ENCODE results near the gene SEMA3A. TPM values are rescaled to one million over a fixed set of nuclear protein-coding genes. Genes with fewer than 3 reads are reported as not detected.

SEMA3A gene
- total and polyA plus RNA-seq, 4 experiments from 2014 or later: 0.26 to 0.78 (median 0.38) TPM; not detected in 1

- H3K9me3 ChIP-seq (ENCODE audit: control insufficient read depth in 1 of 2, low read length in 2 of 2): no peaks in the 10 kb centered on the region
- H3K27ac ChIP-seq (ENCODE audit: low read depth, low read length): no peak overlapping the region
- no peaks in the 10 kb centered on the region for H3K27me3 Mint-ChIP-seq
- DNase-seq: no peak
- ChIA-PET POLR2A (ENCODE audit: partially characterized antibody) (no interaction called here), CTCF (ENCODE audit: partially characterized antibody) (no interaction called here)
- no peaks in the 10 kb centered on the region for H3K36me3 Mint-ChIP-seq
- peaks cover 0 to 1% (median 0%) of the 10 kb centered on the region in 4 donors for H3K4me1 Mint-ChIP-seq
- H3K4me3 Mint-ChIP-seq: no peak overlapping the region
- H3K9me3 Mint-ChIP-seq: peaks cover 0 to 7% (median under 1%) of the 10 kb centered on the region in 8 donors
- no peak overlapping the region for H3K27ac Mint-ChIP-seq
- no peaks in the 10 kb centered on the region for H3K36me3 ChIP-seq (ENCODE audit: insufficient read depth, low read length)
- no peak overlapping the region for H3K4me3 ChIP-seq (ENCODE audit: low read length in 2 of 2)
- no peaks in the 10 kb centered on the region for H3K4me1 ChIP-seq (ENCODE audit: insufficient read depth, low read length)
- intact Hi-C loops (cut with micrococcal nuclease): no loop called here
- H3K27me3 ChIP-seq (ENCODE audit: insufficient read depth, low read length): no peaks in the 10 kb centered on the region
Measured at GRCh38 chr7:83931968-83932367, 262.6 kb downstream of the SEMA3A start.

GRCh38 chr7:83930262-83930661 lies 264.3 kb downstream of the SEMA3A start:
- H3K27ac Mint-ChIP-seq: no peak overlapping the region
- peaks cover 0 to 7% (median under 1%) of the 10 kb centered on the region in 8 donors for H3K9me3 Mint-ChIP-seq

GRCh38 chr7:83925860-83926259 lies 268.7 kb downstream of the SEMA3A start:
- POLR2A ChIA-PET (ENCODE audit: partially characterized antibody): no interaction called here
- Mint-ChIP-seq H3K4me1 (no peaks in the 10 kb centered on the region), H3K27me3 (no peaks in the 10 kb centered on the region), H3K27ac (no peak overlapping the region), H3K4me3 (no peak overlapping the region), H3K36me3 (no peaks in the 10 kb centered on the region), H3K9me3 (peaks cover 0 to 4% (median 0%) of the 10 kb centered on the region in 8 donors)
- Histone ChIP-seq H3K27ac (ENCODE audit: low read depth, low read length) (no peak overlapping the region), H3K27me3 (ENCODE audit: insufficient read depth, low read length) (no peaks in the 10 kb centered on the region), H3K9me3 (ENCODE audit: control insufficient read depth in 1 of 2, low read length in 2 of 2) (no peaks in the 10 kb centered on the region), H3K4me3 (ENCODE audit: low read length in 2 of 2) (no peak overlapping the region), H3K4me1 (ENCODE audit: insufficient read depth, low read length) (no peaks in the 10 kb centered on the region), H3K36me3 (ENCODE audit: insufficient read depth, low read length) (no peaks in the 10 kb centered on the region)
- CTCF ChIA-PET (ENCODE audit: partially characterized antibody): no interaction called here
- DNase-seq: no peak
- intact Hi-C loops (cut with micrococcal nuclease): no loop called here

More at GRCh38 chr7:83930262-83930661, 264.3 kb downstream of the SEMA3A start:
- Histone ChIP-seq H3K4me1 (ENCODE audit: insufficient read depth, low read length) (no peaks in the 10 kb centered on the region), H3K27me3 (ENCODE audit: insufficient read depth, low read length) (no peaks in the 10 kb centered on the region), H3K9me3 (ENCODE audit: control insufficient read depth in 1 of 2, low read length in 2 of 2) (no peaks in the 10 kb centered on the region), H3K36me3 (ENCODE audit: insufficient read depth, low read length) (no peaks in the 10 kb centered on the region), H3K4me3 (ENCODE audit: low read length in 2 of 2) (no peak overlapping the region), H3K27ac (ENCODE audit: low read depth, low read length) (no peak overlapping the region)
- Mint-ChIP-seq H3K4me1 (no peaks in the 10 kb centered on the region), H3K36me3 (no peaks in the 10 kb centered on the region), H3K27me3 (no peaks in the 10 kb centered on the region), H3K4me3 (no peak overlapping the region)
- POLR2A ChIA-PET (ENCODE audit: partially characterized antibody): no interaction called here
- CTCF ChIA-PET (ENCODE audit: partially characterized antibody): no interaction called here
- DNase-seq: no peak
- intact Hi-C loops (cut with micrococcal nuclease): no loop called here

GRCh38 chr7:83921941-83922607 lies 272.5 kb downstream of the SEMA3A start:
- Mint-ChIP-seq H3K27me3 (no peaks in the 10 kb centered on the region), H3K4me1 (no peaks in the 10 kb centered on the region), H3K4me3 (no peak overlapping the region), H3K9me3 (peaks cover 0 to 7% (median 2%) of the 10 kb centered on the region in 8 donors), H3K27ac (no peak overlapping the region), H3K36me3 (no peaks in the 10 kb centered on the region)
- Histone ChIP-seq H3K27ac (ENCODE audit: low read depth, low read length) (no peak overlapping the region), H3K4me1 (ENCODE audit: insufficient read depth, low read length) (no peaks in the 10 kb centered on the region), H3K27me3 (ENCODE audit: insufficient read depth, low read length) (no peaks in the 10 kb centered on the region), H3K36me3 (ENCODE audit: insufficient read depth, low read length) (no peaks in the 10 kb centered on the region), H3K9me3 (ENCODE audit: control insufficient read depth in 1 of 2, low read length in 2 of 2) (no peaks in the 10 kb centered on the region), H3K4me3 (ENCODE audit: low read length in 2 of 2) (no peak overlapping the region)
- CTCF ChIA-PET (ENCODE audit: partially characterized antibody): no interaction called here
- intact Hi-C loops (cut with micrococcal nuclease): no loop called here
- POLR2A ChIA-PET (ENCODE audit: partially characterized antibody): no interaction called here
- DNase-seq: no peak

GRCh38 chr7:83921271-83921940 lies 273.2 kb downstream of the SEMA3A start:
- Mint-ChIP-seq H3K4me1 (no peaks in the 10 kb centered on the region), H3K36me3 (no peaks in the 10 kb centered on the region), H3K27me3 (no peaks in the 10 kb centered on the region), H3K4me3 (no peak overlapping the region), H3K9me3 (peaks cover 0 to 9% (median 3%) of the 10 kb centered on the region in 8 donors), H3K27ac (no peak overlapping the region)
- H3K4me3 ChIP-seq (ENCODE audit: low read length in 2 of 2): no peak overlapping the region
- H3K4me1 ChIP-seq (ENCODE audit: insufficient read depth, low read length): no peaks in the 10 kb centered on the region
- H3K9me3 ChIP-seq (ENCODE audit: control insufficient read depth in 1 of 2, low read length in 2 of 2): no peaks in the 10 kb centered on the region
- DNase-seq: no peak
- intact Hi-C loops (cut with micrococcal nuclease): no loop called here
- ChIA-PET POLR2A (ENCODE audit: partially characterized antibody) (no interaction called here), CTCF (ENCODE audit: partially characterized antibody) (no interaction called here)
- no peak overlapping the region for H3K27ac ChIP-seq (ENCODE audit: low read depth, low read length)
- H3K36me3 ChIP-seq (ENCODE audit: insufficient read depth, low read length): no peaks in the 10 kb centered on the region
- no peaks in the 10 kb centered on the region for H3K27me3 ChIP-seq (ENCODE audit: insufficient read depth, low read length)

- Histone ChIP-seq H3K9me3 (ENCODE audit: control insufficient read depth in 1 of 2, low read length in 2 of 2) (no peaks in the 10 kb centered on the region), H3K4me3 (ENCODE audit: low read length in 2 of 2) (no peak overlapping the region), H3K27me3 (ENCODE audit: insufficient read depth, low read length) (no peaks in the 10 kb centered on the region), H3K36me3 (ENCODE audit: insufficient read depth, low read length) (no peaks in the 10 kb centered on the region), H3K27ac (ENCODE audit: low read depth, low read length) (no peak overlapping the region), H3K4me1 (ENCODE audit: insufficient read depth, low read length) (no peaks in the 10 kb centered on the region)
- no peaks in the 10 kb centered on the region for H3K36me3 Mint-ChIP-seq
- H3K9me3 Mint-ChIP-seq: peaks cover 0 to 14% (median 4%) of the 10 kb centered on the region in 8 donors
- no peak overlapping the region for H3K4me3 Mint-ChIP-seq
- CTCF ChIA-PET (ENCODE audit: partially characterized antibody): interaction anchor here (1.0 kb wide), 1 partner anchor 31 kb away, joined by 3 read pairs; no protein-coding TSS in a partner anchor
- H3K27ac Mint-ChIP-seq: no peak overlapping the region
- intact Hi-C loops (cut with micrococcal nuclease): no loop called here
- H3K4me1 Mint-ChIP-seq: no peaks in the 10 kb centered on the region
- POLR2A ChIA-PET (ENCODE audit: partially characterized antibody): no interaction called here
- DNase-seq: no peak
- H3K27me3 Mint-ChIP-seq: no peaks in the 10 kb centered on the region
Measured at GRCh38 chr7:83918142-83918541, 276.4 kb downstream of the SEMA3A start.

- POLR2A ChIA-PET (ENCODE audit: partially characterized antibody): no interaction called here
- CTCF ChIA-PET (ENCODE audit: partially characterized antibody): no interaction called here
- H3K9me3 Mint-ChIP-seq: peaks cover 0 to 20% (median under 1%) of the 10 kb centered on the region in 8 donors
Measured at GRCh38 chr7:83913174-83913573, 281.4 kb downstream of the SEMA3A start.

More at GRCh38 chr7:83913174-83913573, 281.4 kb downstream of the SEMA3A start:
- Mint-ChIP-seq H3K4me1 (no peaks in the 10 kb centered on the region), H3K27ac (no peak overlapping the region), H3K27me3 (no peaks in the 10 kb centered on the region), H3K36me3 (no peaks in the 10 kb centered on the region), H3K4me3 (no peak overlapping the region)
- Histone ChIP-seq H3K27me3 (ENCODE audit: insufficient read depth, low read length) (no peaks in the 10 kb centered on the region), H3K9me3 (ENCODE audit: control insufficient read depth in 1 of 2, low read length in 2 of 2) (no peaks in the 10 kb centered on the region), H3K36me3 (ENCODE audit: insufficient read depth, low read length) (no peaks in the 10 kb centered on the region), H3K4me1 (ENCODE audit: insufficient read depth, low read length) (no peaks in the 10 kb centered on the region), H3K4me3 (ENCODE audit: low read length in 2 of 2) (no peak overlapping the region), H3K27ac (ENCODE audit: low read depth, low read length) (no peak overlapping the region)
- intact Hi-C loops (cut with micrococcal nuclease): no loop called here
- no peak for DNase-seq

Data from CD4-positive, alpha-beta memory T cell (primary cell).